ENCODE measurements around the gene UBTD2.
"Not testable (repeated sequence)": the region's sequence is repeated elsewhere in the genome, so short reads cannot be mapped to it uniquely, and the experiment has no call there.

Gene UBTD2

GRCh38 chr5:172303162-172303561 lies 19.6 kb upstream of the UBTD2 start:
- Mint-ChIP-seq H3K27me3 (peaks cover 4% of the 10 kb centered on the region), H3K9me3 (no peaks in the 10 kb centered on the region), H3K36me3 (ENCODE audit: low read depth) (peaks cover 3% of the 10 kb centered on the region), H3K4me3 (no peak overlapping the region), H3K27ac (no peak overlapping the region), H3K4me1 (peaks cover 4% of the 10 kb centered on the region)
- ATAC-seq (no peak), DNase-seq (no peak)

- H3K27ac Mint-ChIP-seq, result no peak overlapping the region
- H3K27me3 Mint-ChIP-seq, result peaks cover 4% of the 10 kb centered on the region
- H3K9me3 Mint-ChIP-seq, result no peaks in the 10 kb centered on the region
- ATAC-seq, result no peak
- H3K36me3 Mint-ChIP-seq (ENCODE audit: low read depth), result peaks cover 3% of the 10 kb centered on the region
- peaks cover 4% of the 10 kb centered on the region for H3K4me1 Mint-ChIP-seq
- H3K4me3 Mint-ChIP-seq, result no peak overlapping the region
- no peak for DNase-seq
Observed at GRCh38 chr5:172302047-172302710, 18.6 kb upstream of the UBTD2 start.

GRCh38 chr5:172299916-172300439 lies 16.4 kb upstream of the UBTD2 start:
- Mint-ChIP-seq H3K4me1 (no peaks in the 10 kb centered on the region), H3K27me3 (peaks cover 4% of the 10 kb centered on the region), H3K27ac (no peak overlapping the region), H3K4me3 (no peak overlapping the region), H3K36me3 (ENCODE audit: low read depth) (peaks cover 3% of the 10 kb centered on the region), H3K9me3 (no peaks in the 10 kb centered on the region)
- ATAC-seq, result no peak
- no peak for DNase-seq

GRCh38 chr5:172294831-172295230 lies 11.3 kb upstream of the UBTD2 start:
- ATAC-seq, result no peak
- no peaks in the 10 kb centered on the region for H3K27me3 Mint-ChIP-seq
- H3K4me3 Mint-ChIP-seq, result no peak overlapping the region
- no peak for DNase-seq
- H3K9me3 Mint-ChIP-seq, result no peaks in the 10 kb centered on the region
- no peak overlapping the region for H3K27ac Mint-ChIP-seq
- H3K36me3 Mint-ChIP-seq (ENCODE audit: low read depth), result no peaks in the 10 kb centered on the region
- H3K4me1 Mint-ChIP-seq, result no peaks in the 10 kb centered on the region

- H3K9me3 Mint-ChIP-seq, result no peaks in the 10 kb centered on the region
- no peaks in the 10 kb centered on the region for H3K27me3 Mint-ChIP-seq
- no peak for DNase-seq
- no peak overlapping the region for H3K4me3 Mint-ChIP-seq
- no peak for ATAC-seq
- no peaks in the 10 kb centered on the region for H3K4me1 Mint-ChIP-seq
- H3K27ac Mint-ChIP-seq, result no peak overlapping the region
- no peaks in the 10 kb centered on the region for H3K36me3 Mint-ChIP-seq (ENCODE audit: low read depth)
Observed at GRCh38 chr5:172293745-172294342, 10.3 kb upstream of the UBTD2 start.

GRCh38 chr5:172293054-172293744 lies 9.6 kb upstream of the UBTD2 start:
- peak; percentile 58 for DNase-seq
- Mint-ChIP-seq H3K4me1 (no peaks in the 10 kb centered on the region), H3K4me3 (no peak overlapping the region), H3K27ac (no peak overlapping the region), H3K9me3 (no peaks in the 10 kb centered on the region), H3K36me3 (ENCODE audit: low read depth) (no peaks in the 10 kb centered on the region), H3K27me3 (no peaks in the 10 kb centered on the region)
- ATAC-seq, result peak; percentile 99

GRCh38 chr5:172291837-172292236 lies 8.3 kb upstream of the UBTD2 start:
- H3K36me3 Mint-ChIP-seq (ENCODE audit: low read depth); H3K27me3 Mint-ChIP-seq; H3K9me3 Mint-ChIP-seq; DNase-seq; ATAC-seq; H3K4me3 Mint-ChIP-seq; H3K27ac Mint-ChIP-seq; H3K4me1 Mint-ChIP-seq: not testable (repeated sequence)

GRCh38 chr5:172288465-172288864 lies 4.9 kb upstream of the UBTD2 start:
- no peak overlapping the region for H3K27ac Mint-ChIP-seq
- H3K36me3 Mint-ChIP-seq (ENCODE audit: low read depth), result no peaks in the 10 kb centered on the region
- DNase-seq, result no peak
- H3K9me3 Mint-ChIP-seq, result no peaks in the 10 kb centered on the region
- ATAC-seq, result no peak
- no peak overlapping the region for H3K4me3 Mint-ChIP-seq
- H3K4me1 Mint-ChIP-seq, result peaks cover 7% of the 10 kb centered on the region
- H3K27me3 Mint-ChIP-seq, result no peaks in the 10 kb centered on the region

GRCh38 chr5:172287140-172287539 lies 3.6 kb upstream of the UBTD2 start:
- H3K27me3 Mint-ChIP-seq, result not testable (repeated sequence)

GRCh38 chr5:172285226-172286143 lies 1.9 kb upstream of the UBTD2 start:
- peaks cover 27% of the 10 kb centered on the region for H3K4me1 Mint-ChIP-seq
- ATAC-seq (no peak), DNase-seq (no peak)
- H3K4me3 Mint-ChIP-seq, result peak overlapping the region; percentile 79
- peaks cover 2% of the 10 kb centered on the region for H3K36me3 Mint-ChIP-seq (ENCODE audit: low read depth)
- no peaks in the 10 kb centered on the region for H3K27me3 Mint-ChIP-seq
- H3K27ac Mint-ChIP-seq, result no peak overlapping the region
- H3K9me3 Mint-ChIP-seq, result no peaks in the 10 kb centered on the region

More at GRCh38 chr5:172287140-172287539, 3.6 kb upstream of the UBTD2 start:
- peaks cover 14% of the 10 kb centered on the region for H3K4me1 Mint-ChIP-seq
- H3K4me3 Mint-ChIP-seq; DNase-seq; H3K36me3 Mint-ChIP-seq (ENCODE audit: low read depth); ATAC-seq; H3K27ac Mint-ChIP-seq; H3K9me3 Mint-ChIP-seq: not testable (repeated sequence)

- Mint-ChIP-seq H3K27me3 (no peaks in the 10 kb centered on the region), H3K36me3 (ENCODE audit: low read depth) (peaks cover 2% of the 10 kb centered on the region), H3K27ac (peak overlapping the region; percentile 74), H3K4me1 (peaks cover 27% of the 10 kb centered on the region), H3K9me3 (no peaks in the 10 kb centered on the region), H3K4me3 (peak overlapping the region; percentile 79)
- DNase-seq (no peak), ATAC-seq (no peak)
Observed at GRCh38 chr5:172284611-172284980, 1.0 kb upstream of the UBTD2 start.

GRCh38 chr5:172283862-172284610 lies 472 bp upstream of the UBTD2 start:
- ATAC-seq (peak; percentile 87), DNase-seq (peak; percentile 82)
- H3K9me3 Mint-ChIP-seq, result no peaks in the 10 kb centered on the region
- peak overlapping the region; percentile 74 for H3K27ac Mint-ChIP-seq
- H3K4me3 Mint-ChIP-seq, result peak overlapping the region; percentile 83
- peaks cover 5% of the 10 kb centered on the region for H3K36me3 Mint-ChIP-seq (ENCODE audit: low read depth)
- H3K27me3 Mint-ChIP-seq, result no peaks in the 10 kb centered on the region
- H3K4me1 Mint-ChIP-seq, result peaks cover 29% of the 10 kb centered on the region

GRCh38 chr5:172282272-172283019 lies 1.1 kb downstream of the UBTD2 start:
- ATAC-seq, result no peak

More at GRCh38 chr5:172282272-172283019, 1.1 kb downstream of the UBTD2 start:
- peaks cover 14% of the 10 kb centered on the region for H3K36me3 Mint-ChIP-seq (ENCODE audit: low read depth)
- no peaks in the 10 kb centered on the region for H3K9me3 Mint-ChIP-seq
- no peaks in the 10 kb centered on the region for H3K27me3 Mint-ChIP-seq
- H3K4me3 Mint-ChIP-seq, result peak overlapping the region; percentile 83
- peaks cover 40% of the 10 kb centered on the region for H3K4me1 Mint-ChIP-seq
- no peak for DNase-seq
- H3K27ac Mint-ChIP-seq, result peak overlapping the region; percentile 76
